GM12875 (cell line): ENCODE measurements around the gene COA3.

Source experiments
- H3K4me3 ChIP-seq: one replicate; pipeline ENCODE4 v1.5.1; 2011; ENCODE audit warnings: low read depth, low read length, control low read depth
- TF ChIP-seq, protein P1 (sequence below): IDR thresholded peaks from 2 replicates; pipeline ENCODE4 v1.5.1; 2011; ENCODE audit warnings: low read depth, mild to moderate bottlenecking, control low read depth, inconsistent platforms, low read length, moderate library complexity, borderline replicate concordance; ENCODE audit not compliant: insufficient read depth

COA3 gene

DNA sequence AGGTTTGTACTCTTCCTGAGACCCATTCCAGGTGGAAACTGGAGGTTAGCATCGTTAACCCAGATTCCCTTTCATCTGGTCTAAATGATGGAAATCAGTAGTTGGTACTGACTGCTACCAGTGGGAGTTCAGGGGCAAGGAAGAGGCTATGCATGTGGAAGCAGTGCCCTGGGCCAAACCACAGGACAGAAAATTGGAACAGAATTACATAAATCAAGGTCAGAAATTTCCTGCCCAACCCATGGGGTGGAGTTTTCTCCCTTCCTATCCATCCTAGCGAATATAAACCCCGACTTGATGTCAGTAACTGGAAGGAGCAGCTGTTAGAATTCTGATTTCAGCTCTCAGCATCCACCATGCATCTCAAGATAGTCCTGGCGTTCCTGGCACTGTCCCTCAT is 45.8 kb upstream of the COA3 start, which contains the start of gene AOC2:
Gene AOC2, plus strand, starts transcription at position 310 of the 400 bp plus-strand sequence. Its CDS starts 47 bp downstream, at position 357.
- no peak within 1 kb of the TSS for H3K4me3 ChIP-seq
- TF ChIP-seq, protein P1, sequence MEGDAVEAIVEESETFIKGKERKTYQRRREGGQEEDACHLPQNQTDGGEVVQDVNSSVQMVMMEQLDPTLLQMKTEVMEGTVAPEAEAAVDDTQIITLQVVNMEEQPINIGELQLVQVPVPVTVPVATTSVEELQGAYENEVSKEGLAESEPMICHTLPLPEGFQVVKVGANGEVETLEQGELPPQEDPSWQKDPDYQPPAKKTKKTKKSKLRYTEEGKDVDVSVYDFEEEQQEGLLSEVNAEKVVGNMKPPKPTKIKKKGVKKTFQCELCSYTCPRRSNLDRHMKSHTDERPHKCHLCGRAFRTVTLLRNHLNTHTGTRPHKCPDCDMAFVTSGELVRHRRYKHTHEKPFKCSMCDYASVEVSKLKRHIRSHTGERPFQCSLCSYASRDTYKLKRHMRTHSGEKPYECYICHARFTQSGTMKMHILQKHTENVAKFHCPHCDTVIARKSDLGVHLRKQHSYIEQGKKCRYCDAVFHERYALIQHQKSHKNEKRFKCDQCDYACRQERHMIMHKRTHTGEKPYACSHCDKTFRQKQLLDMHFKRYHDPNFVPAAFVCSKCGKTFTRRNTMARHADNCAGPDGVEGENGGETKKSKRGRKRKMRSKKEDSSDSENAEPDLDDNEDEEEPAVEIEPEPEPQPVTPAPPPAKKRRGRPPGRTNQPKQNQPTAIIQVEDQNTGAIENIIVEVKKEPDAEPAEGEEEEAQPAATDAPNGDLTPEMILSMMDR = no peak

GRCh38 chr17:42843358-42843934 is 44.9 kb upstream of the COA3 start:
- H3K4me3 ChIP-seq = no peak overlapping the region
- TF ChIP-seq, protein P1 = peak; percentile 79

- no peak overlapping the region for H3K4me3 ChIP-seq
- TF ChIP-seq, protein P1 = no peak
Observed at GRCh38 chr17:42841975-42842685, 43.6 kb upstream of the COA3 start.

DNA sequence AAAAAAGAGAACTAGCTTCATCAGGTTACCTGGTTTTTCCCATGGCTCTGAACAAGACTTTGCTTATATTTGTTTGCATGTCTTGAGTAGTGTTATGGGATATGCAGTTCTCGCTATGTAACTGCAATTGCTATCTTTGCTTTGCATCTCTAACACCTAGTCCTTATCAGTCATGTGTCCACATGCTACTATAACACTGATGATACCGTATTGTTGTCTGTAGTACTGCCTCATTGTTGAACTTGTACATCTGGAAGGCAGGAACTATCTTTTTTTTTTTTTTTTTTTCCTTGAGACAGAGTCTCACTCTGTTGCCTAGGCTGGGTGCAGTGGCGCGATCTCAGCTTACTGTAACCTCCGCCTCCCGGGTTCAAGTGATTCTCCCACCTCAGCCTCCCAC is 37.2 kb upstream of the COA3 start:
- TF ChIP-seq, protein P1 = no peak
- H3K4me3 ChIP-seq = no peak overlapping the region

GRCh38 chr17:42833767-42834422 is 35.4 kb upstream of the COA3 start:
- TF ChIP-seq, protein P1 = no peak
- peak overlapping the region; percentile 92 for H3K4me3 ChIP-seq

GRCh38 chr17:42832934-42833766 is 34.6 kb upstream of the COA3 start, which contains the start of gene PSME3:
Gene PSME3, plus strand, starts transcription at chr17:42833397. Its CDS starts 235 bp downstream, at chr17:42833632.
- peak within 1 kb of the TSS; percentile 92 for H3K4me3 ChIP-seq

More at GRCh38 chr17:42832934-42833766, 34.6 kb upstream of the COA3 start, which contains the start of gene PSME3:
- TF ChIP-seq, protein P1 = no peak
